ENCODE results near the gene BCKDK.
"Not testable (repeated sequence)": the region's sequence is repeated elsewhere in the genome, so short reads cannot be mapped to it uniquely, and the experiment has no call there.

The BCKDK gene

DNA sequence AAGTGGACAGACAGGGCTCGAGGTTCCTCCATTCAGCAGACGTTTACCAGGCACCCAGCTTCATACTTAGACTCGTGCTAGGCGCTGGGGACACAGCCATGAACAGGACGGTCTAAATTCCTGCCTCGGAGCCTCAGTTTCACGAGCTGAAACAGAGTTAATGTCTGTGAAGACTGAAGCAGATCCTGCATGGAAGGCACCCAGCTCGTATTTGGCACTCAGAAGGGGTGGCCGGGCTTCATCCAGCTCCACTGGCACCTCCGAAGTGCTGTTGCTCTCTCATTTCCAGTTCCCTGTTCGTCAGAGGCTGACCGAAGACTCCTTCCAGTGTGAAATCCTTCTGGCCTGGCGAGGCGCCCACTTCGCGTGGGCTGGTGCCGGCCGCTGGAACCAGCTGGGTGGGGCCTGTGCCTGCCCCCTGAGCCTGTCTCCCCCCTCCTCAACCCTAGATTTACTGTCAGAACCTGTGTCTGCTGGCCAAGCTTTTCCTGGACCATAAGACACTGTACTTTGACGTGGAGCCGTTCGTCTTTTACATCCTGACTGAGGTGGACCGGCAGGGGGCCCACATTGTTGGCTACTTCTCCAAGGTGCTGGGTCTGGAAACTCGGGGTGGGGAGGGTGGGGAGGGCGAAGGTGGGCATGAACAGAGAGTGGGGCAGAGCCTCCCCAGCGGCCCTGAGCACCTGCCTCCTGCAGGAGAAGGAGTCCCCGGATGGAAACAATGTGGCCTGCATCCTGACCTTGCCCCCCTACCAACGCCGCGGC lies 21.6 kb downstream of the BCKDK start:
- DNase-seq, result no peak

DNA sequence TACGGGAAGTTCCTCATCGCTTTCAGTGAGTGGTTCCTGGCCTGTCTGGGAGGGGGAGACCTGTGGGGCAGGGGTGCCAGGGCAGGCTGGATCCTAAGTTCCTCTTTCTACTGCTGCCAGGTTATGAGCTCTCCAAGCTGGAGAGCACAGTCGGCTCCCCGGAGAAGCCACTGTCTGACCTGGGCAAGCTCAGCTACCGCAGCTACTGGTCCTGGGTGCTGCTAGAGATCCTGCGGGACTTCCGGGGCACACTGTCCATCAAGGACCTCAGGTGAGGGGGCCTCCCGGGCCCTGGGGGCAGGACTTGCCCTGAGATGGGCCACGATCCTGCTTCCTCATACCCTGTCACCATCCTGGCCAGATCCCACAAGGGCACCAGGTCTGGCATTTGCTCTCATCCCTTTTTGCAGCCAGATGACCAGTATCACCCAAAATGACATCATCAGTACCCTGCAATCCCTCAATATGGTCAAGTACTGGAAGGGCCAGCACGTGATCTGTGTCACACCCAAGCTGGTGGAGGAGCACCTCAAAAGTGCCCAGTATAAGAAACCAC lies 22.2 kb downstream of the BCKDK start:
- no peak for DNase-seq

- no peak for DNase-seq
Observed at GRCh38 chr16:31130899-31131298, 22.7 kb downstream of the BCKDK start.

DNA sequence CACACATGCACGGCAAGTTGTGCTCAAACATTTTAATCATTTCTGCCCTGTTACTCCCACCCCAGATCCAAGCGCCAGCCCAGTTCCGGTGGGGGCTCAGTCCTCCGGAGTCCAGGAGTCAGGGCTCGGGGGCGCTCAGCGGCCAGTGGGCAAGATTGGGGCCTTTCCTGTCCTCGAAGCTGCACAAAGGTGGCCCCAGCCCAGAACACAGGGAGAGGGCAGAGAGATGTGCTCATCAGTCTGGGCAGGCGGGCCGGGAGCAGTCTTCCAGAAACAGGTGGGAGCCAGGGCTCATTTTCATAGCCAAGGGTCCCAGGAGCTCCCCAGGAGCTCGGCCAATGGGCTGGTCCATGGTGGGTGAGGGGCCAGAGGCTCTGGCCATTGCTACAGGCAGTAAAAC lies 23.2 kb downstream of the BCKDK start:
- no peak for DNase-seq

- no peak for DNase-seq
Observed at GRCh38 chr16:31131841-31132271, 23.7 kb downstream of the BCKDK start.

DNA sequence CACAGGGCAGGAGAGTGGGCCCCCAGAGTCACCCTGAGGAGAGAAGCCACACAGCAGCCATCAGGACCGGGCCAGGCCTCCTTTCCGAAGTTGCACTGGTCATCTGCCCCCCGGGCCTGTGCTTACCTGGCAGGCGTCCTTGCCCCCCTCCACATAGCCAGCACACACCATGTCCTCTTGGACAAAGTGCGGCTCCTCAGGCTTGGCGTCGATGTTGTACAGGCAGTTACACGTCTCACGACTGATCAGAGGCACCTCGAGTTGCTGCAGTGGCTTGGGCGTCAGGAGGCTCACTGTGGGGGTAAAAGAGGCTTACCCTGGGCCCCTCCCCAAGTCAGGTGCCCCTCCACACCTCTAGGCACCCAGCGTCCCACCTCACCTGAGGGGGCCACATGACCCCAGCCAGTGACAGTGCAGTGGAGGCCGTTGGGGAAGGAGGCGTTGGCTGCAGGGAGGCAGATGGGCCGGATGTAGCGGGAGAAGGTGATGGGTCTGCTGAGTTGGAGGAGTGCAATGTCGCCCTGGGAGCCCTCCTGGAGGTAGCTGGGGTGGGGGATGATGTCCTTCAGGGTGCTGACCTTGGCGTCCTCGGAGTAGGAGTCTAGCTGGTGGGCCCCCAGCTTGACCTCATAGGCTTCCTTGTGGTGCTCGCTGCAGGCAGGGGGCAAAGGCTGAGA lies 24.3 kb downstream of the BCKDK start:
- no peak for DNase-seq

DNA sequence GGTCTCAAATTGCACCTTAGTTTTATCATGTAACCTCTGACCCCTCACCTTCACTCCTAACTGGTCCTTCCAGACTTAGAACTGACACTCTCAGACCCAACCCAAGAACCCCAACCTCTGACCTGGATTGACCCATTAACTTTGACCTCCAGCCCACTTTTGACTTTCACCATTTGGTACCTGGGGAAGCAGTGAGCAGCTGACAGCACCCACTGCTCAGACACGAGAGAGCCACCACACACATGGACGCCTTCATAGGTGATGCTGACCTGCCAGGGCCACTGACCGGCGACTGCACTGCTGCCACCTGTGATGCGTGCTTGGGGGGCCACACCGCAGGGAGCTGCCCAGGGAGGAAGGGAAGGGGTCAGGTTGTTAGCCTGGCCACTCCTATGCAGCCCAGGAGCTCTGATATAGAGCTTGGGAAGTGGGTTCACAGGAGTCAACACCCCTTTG lies 24.9 kb downstream of the BCKDK start:
- DNase-seq, result no peak

- DNase-seq, result no peak
Observed at GRCh38 chr16:31134091-31134571, 25.9 kb downstream of the BCKDK start.

DNA sequence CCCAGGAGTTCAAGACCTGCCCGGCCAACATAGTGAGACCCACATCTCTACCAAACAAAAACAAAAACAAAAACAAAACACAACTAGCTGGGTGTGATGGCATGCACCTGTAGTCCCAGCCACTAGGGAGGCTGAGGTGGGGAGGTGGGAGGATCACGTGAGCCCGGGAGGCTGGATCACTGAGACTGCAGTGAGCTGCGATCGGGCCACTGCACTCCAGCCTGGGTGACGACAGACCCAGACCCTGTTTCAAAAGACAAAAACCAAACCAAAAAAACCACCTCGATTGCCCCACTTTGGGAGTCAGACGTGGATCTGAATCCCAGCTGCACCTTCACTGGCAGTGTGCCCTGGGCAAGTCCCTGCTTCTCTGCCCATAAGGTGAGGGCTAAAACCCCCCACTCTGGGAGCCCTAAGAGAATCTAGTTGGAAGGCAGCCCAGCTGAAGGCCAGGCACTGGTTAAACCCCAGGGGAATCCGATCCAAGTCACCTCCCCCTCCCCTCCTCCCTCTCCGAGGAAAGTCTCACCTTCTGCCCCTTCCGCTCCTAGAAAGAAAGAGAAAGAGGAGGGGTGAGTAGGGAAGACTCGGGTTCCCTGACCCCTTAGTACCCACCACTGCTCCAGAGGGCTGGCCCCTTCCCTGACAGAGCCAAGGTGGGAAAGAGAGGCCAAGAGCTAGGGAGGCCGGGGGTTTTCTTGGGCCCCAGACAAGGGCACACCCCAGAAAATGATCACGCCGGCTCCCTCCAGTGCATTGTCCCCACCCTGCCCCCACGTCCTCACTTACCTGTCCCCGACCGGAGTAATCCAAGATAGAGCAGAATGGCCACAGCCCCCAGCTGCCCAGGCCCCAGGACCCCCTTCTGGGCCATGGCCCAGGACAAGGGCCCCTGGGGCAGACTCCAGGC lies 26.7 kb downstream of the BCKDK start:
- DNase-seq, result no peak

DNA sequence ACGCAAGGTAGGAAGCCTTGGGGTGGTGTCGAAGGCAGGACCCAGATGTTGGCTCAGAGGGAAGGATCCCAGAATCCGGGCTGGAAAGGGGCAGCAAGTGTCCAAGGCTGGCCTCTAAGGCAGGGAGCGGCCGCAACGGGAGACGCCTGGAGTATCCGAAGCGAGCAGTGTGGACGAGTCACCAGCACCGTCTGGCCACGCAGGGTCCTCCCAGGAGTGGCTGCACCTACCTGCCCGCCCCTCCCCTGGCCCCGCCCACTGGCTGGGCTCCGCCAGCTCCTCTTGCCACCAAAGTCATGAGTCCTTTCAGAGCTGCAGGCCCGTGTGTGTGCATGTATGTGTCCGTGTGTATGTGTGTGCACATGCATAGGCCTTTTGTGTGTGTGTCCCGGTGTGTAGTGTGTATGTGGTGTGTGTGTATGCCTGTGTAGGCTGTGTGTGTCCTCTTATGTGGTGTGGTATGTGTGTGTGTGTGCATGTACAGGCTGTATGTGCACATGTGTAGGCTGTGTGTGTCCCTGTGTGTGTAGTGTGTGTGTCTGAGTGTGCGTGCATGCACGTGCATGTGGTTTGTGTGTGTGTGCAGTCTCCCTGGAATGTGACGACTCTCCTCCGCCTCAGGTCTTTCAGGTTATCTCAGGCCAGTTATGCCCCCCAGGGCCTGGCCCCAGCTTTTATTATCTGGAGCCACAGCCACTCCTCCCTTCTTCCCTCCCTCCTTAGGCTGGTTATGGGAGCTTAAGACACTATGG lies 27.5 kb downstream of the BCKDK start, which contains the start of gene PRSS8:
Gene PRSS8 (minus strand): TSS at position 193 of the 752 bp plus-strand sequence. CDS start 229 bp downstream, outside the sequence.
- DNase-seq, result peak in 1 of 2 experiments; percentile 28

GRCh38 chr16:31136287-31136662 lies 28.1 kb downstream of the BCKDK start:
- no peak for DNase-seq

- DNase-seq, result not testable (repeated sequence)
Observed at GRCh38 chr16:31136822-31137499, 28.8 kb downstream of the BCKDK start.

DNA sequence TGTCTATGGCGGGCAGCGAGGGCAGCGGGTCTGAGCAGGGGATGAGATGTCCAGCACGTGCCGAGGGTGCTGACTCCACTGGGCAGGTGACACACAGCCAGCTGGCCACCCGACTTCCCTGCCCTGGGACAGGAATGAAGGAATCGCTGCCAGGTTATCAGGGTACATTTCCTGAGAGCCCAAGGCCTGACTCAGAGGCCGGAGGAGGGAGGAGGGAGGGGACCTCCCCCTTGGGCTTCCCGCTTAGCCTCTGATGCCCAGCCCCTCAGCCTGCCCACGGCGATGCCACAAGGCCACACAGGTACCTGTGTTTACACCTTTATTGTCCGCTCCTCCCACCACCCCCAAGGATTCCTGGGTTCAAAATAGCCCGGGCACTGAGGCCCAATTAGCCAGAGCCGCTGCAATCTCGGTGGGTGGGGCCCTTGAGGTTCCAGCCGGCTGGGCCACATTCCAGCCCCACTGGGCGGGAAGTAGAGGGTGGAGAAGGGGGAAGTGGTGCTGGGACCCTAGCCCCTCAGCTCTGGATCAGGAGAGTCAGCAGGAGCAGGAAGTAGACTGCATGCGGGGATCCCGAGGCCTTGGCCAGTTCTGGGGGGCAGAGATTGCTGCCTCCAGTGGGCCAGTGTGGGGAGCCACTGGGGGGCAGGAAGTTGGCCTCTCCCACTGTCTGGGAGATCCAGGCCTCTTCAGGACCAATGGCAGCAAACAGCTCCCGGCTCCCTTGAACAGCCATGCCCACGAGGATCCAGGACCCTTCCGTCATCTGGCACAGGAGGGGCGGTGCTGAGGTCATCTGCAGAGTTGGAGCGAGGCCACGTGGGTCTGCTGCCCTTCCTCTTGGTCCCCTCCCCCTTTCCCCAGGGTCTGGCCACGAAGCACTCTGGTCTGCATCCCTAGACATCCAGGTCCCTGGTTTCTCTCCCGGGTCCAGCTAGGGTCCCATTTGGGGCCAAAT lies 30.7 kb downstream of the BCKDK start:
- no peak for DNase-seq

GRCh38 chr16:31141071-31141469 lies 32.9 kb downstream of the BCKDK start:
- not testable (repeated sequence) for DNase-seq

- peak in 1 of 2 experiments; percentile 32 for DNase-seq
Observed at GRCh38 chr16:31141489-31142108, 33.4 kb downstream of the BCKDK start.

DNA sequence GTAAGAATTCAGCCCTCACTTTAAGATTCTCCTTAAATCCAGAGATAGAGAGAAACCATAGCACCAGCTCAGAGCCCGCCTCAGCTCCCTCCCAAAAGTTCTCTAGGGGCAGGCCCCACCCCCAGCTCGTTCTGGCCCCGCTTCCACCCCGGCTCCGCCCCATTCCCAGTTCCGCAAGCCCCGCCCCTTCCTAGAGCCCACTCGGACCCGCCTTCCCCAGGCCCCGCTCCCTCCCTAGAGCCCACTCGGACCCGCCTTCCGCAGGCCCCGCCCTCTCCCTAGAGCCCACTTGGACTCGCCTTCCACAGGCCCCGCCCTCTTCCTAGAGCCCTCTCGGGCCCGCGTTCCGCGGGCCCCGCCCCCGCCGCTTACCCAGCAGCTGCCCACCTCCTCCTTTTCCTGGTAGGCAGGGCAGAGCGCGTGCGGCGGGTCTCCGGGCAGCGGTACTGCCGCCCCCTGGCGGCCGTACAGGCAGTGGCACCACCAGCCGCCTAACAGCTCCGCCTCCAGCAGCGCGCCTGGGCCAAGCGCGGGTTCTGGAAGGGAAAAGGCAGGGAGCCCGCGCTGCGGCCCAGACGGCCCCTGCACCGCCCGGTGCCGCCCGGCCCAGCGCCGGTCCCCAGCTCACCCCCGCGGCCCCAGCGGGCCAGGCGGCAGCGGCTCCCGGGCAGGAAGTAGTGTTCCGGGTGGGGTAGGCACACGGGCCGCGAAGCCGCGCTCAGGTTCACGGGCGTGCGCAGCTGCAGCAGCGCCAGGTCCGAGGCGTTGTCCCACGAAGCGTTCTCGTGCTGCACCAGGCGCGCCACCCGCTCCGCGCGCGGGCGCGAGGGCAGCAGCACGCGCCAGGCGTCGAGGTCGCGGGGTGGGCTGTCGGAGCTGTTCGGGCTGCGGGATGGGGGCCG lies 34.2 kb downstream of the BCKDK start:
- DNase-seq, result peak; percentile 99 to 100

DNA sequence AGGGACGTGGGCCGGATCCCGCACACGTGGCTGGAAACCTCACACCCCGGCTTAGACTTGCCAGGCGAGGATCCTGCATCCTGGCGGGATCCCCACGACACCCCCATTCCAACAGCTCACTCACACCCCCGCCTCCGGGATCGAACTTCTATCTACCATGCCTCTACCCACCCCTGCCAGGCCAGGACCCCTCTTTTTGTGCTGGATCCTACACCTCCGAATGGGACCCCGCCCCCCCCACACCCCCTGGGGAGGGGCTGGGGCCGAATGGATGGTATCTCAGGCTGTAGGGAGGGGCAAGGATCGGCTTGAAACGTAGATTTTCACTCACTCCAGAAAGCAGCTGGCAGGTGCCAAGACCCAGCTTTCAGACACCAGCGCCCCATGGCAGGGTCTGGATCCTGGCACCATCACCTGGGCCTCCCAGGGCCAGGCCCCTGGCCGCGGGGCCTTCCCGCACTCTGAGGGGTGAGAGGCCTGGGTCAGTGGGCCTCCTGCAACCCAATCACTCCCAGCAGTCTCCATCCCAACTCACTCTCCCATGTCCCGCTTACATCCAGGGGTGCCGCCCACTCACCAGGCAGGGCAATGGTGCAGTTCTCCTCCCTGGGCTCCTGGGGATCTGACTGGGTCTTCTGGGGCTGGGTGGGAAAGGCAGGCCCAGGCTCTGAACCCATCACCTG lies 35.0 kb downstream of the BCKDK start:
- DNase-seq, result no peak

- no peak for DNase-seq
Observed at GRCh38 chr16:31143694-31144148, 35.5 kb downstream of the BCKDK start.

Measured in activated T-cell treated with anti-CD3 and anti-CD28 coated beads, Interleukin-2, amount 50 U/mL, for 48 hours (primary cell).